Neural progenitor cell (in vitro differentiated cells): ENCODE results near the gene PKDCC. TPM values are rescaled to one million over a fixed set of nuclear protein-coding genes. Genes with fewer than 3 reads are reported as not detected.

Experiments
- DNase-seq: peaks from one replicate; pipeline ENCODE4 v3.0.0-alpha.2; 2016; ENCODE audit warnings: low spot score
- H2AFZ ChIP-seq: fragments of 200-600 bp; sonication (generic); replicated peaks from 2 replicates; pipeline ENCODE4 v1.6.1; 2016; ENCODE audit warnings: antibody characterized with exemption
- H3F3A ChIP-seq: fragments of 200-600 bp; sonication (generic); 2 replicates; pipeline ENCODE4 v1.6.1; 2016; ENCODE audit warnings: antibody characterized with exemption, low read depth
- H3K27ac ChIP-seq: fragments of 200-600 bp; sonication (generic); 2 replicates; pipeline ENCODE4 v1.5.1; 2016; ENCODE audit warnings: mild to moderate bottlenecking
- H3K27me3 ChIP-seq: fragments of 200-600 bp; sonication (generic); 2 replicates; pipeline ENCODE4 v1.6.1; 2016; ENCODE audit warnings: mild to moderate bottlenecking, moderate library complexity
- H3K36me3 ChIP-seq: fragments of 200-600 bp; sonication (generic); 2 replicates; pipeline ENCODE4 v1.5.1; 2016
- H3K4me1 ChIP-seq: fragments of 200-600 bp; sonication (generic); 2 replicates; pipeline ENCODE4 v1.6.1; 2016; ENCODE audit warnings: mixed run types
- H3K4me2 ChIP-seq: fragments of 200-600 bp; sonication (generic); 2 replicates; pipeline ENCODE4 v1.6.1; 2016
- H3K4me3 ChIP-seq: fragments of 200-600 bp; sonication (generic); 2 replicates; pipeline ENCODE4 v1.5.1; 2016
- H3K79me2 ChIP-seq: fragments of 200-600 bp; sonication (generic); 2 replicates; pipeline ENCODE4 v1.6.1; 2016; ENCODE audit warnings: low read depth
- H3K9ac ChIP-seq: fragments of 200-600 bp; sonication (generic); 2 replicates; pipeline ENCODE4 v1.6.1; 2016
- H3K9me3 ChIP-seq: fragments of 200-600 bp; sonication (generic); 2 replicates; pipeline ENCODE4 v1.5.1; 2016; ENCODE audit warnings: low read depth
- H4K20me1 ChIP-seq: fragments of 200-600 bp; sonication (generic); 2 replicates; pipeline ENCODE4 v1.6.1; 2016; ENCODE audit warnings: low read depth
- H3K27ac Mint-ChIP-seq: 3 replicates; pipeline ENCODE4 v1.8.0; 2021; ENCODE audit warnings: mixed read lengths
- H3K27me3 Mint-ChIP-seq: 2 replicates; pipeline ENCODE4 v1.8.0; 2022; ENCODE audit warnings: low read depth, mild to moderate bottlenecking, inconsistent platforms, moderate library complexity, mixed read lengths; ENCODE audit not compliant: insufficient read depth
- H3K36me3 Mint-ChIP-seq: 3 replicates; pipeline ENCODE4 v1.8.0; 2021; ENCODE audit warnings: mixed read lengths
- H3K4me1 Mint-ChIP-seq: 3 replicates; pipeline ENCODE4 v1.8.0; 2021; ENCODE audit warnings: mixed read lengths
- H3K4me3 Mint-ChIP-seq: 3 replicates; pipeline ENCODE4 v1.8.0; 2021; ENCODE audit warnings: mild to moderate bottlenecking, moderate library complexity, mixed read lengths
- H3K9me3 Mint-ChIP-seq: 3 replicates; pipeline ENCODE4 v1.8.0; 2020; ENCODE audit warnings: mixed read lengths
- EZH2 ChIP-seq: fragments of 200-600 bp; sonication (generic); IDR thresholded peaks from 2 replicates; pipeline ENCODE4 v1.6.1; 2017; ENCODE audit warnings: antibody characterized with exemption, mild to moderate bottlenecking, moderate library complexity
- EZH2phosphoT487 ChIP-seq: fragments of 200-600 bp; sonication (generic); IDR thresholded peaks from 2 replicates; pipeline ENCODE4 v1.6.1; 2017; ENCODE audit warnings: antibody characterized with exemption
- total RNA-seq: library from RNA; depleted of rRNA; stranded (reverse); fragments of >200 nt; gene quantifications from 2 replicates; pipeline ENCODE4 v1.2.3, GENCODE V29; 2015; ENCODE audit warnings: low replicate concordance
- TF ChIP-seq, protein P1 (sequence below): fragments of 200-600 bp; sonication (generic); IDR thresholded peaks from 2 replicates; pipeline ENCODE4 v1.5.1; 2017; ENCODE audit warnings: antibody characterized with exemption, mild to moderate bottlenecking

The PKDCC gene
- total RNA-seq, 1 donor from 2014 or later: 70.4 TPM

DNA sequence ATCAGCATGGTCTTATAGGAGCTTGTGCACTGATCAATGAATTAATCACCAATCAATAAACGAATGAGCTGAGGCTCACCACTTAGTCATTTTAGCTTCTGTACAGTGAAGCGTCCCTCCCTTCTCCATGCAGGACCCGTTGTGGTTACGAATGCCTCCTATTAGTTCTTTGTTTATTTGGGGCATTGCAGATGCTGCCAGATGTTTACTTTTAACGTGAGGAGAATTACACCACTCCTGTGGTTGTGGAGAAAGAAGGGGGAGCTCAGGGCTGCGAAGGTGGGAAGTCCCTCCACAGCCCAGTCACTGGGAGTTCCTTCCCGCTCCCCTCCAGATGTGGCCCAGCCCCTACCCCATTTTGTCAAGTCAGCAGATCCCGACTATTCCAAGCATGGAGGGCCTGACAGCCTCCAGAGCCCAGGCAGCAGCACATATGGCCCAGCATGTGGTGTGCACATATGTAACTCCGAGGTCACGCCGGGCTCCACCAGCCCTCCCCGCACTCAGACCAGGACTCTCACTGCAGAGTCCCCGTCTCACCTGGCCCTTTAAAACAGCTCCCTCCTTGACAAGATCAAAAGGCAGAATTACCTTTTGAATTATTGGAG lies 20.9 kb downstream of the PKDCC start:
- H4K20me1 ChIP-seq: no peaks in the 10 kb centered on the region
- H3K27ac ChIP-seq: no peak overlapping the region
- DNase-seq: no peak
- H3K36me3 ChIP-seq: no peaks in the 10 kb centered on the region
- H3K4me2 ChIP-seq: no peak overlapping the region
- H2AFZ ChIP-seq: no peak overlapping the region
- H3F3A ChIP-seq: peaks cover 12% of the 10 kb centered on the region
- Mint-ChIP-seq H3K27me3 (peaks cover 53% of the 10 kb centered on the region), H3K27ac (no peak overlapping the region), H3K4me3 (no peak overlapping the region), H3K36me3 (no peaks in the 10 kb centered on the region), H3K9me3 (no peaks in the 10 kb centered on the region), H3K4me1 (peaks cover 16% of the 10 kb centered on the region)
- no peaks in the 10 kb centered on the region for H3K9me3 ChIP-seq
- peaks cover 28% of the 10 kb centered on the region for H3K4me1 ChIP-seq
- H3K4me3 ChIP-seq: no peak overlapping the region
- no peaks in the 10 kb centered on the region for H3K79me2 ChIP-seq
- no peaks in the 10 kb centered on the region for H3K27me3 ChIP-seq
- no peak for TF ChIP-seq EZH2
- TF ChIP-seq EZH2phosphoT487: no peak
- TF ChIP-seq, protein P1, sequence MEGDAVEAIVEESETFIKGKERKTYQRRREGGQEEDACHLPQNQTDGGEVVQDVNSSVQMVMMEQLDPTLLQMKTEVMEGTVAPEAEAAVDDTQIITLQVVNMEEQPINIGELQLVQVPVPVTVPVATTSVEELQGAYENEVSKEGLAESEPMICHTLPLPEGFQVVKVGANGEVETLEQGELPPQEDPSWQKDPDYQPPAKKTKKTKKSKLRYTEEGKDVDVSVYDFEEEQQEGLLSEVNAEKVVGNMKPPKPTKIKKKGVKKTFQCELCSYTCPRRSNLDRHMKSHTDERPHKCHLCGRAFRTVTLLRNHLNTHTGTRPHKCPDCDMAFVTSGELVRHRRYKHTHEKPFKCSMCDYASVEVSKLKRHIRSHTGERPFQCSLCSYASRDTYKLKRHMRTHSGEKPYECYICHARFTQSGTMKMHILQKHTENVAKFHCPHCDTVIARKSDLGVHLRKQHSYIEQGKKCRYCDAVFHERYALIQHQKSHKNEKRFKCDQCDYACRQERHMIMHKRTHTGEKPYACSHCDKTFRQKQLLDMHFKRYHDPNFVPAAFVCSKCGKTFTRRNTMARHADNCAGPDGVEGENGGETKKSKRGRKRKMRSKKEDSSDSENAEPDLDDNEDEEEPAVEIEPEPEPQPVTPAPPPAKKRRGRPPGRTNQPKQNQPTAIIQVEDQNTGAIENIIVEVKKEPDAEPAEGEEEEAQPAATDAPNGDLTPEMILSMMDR: no peak
- no peak overlapping the region for H3K9ac ChIP-seq

DNA sequence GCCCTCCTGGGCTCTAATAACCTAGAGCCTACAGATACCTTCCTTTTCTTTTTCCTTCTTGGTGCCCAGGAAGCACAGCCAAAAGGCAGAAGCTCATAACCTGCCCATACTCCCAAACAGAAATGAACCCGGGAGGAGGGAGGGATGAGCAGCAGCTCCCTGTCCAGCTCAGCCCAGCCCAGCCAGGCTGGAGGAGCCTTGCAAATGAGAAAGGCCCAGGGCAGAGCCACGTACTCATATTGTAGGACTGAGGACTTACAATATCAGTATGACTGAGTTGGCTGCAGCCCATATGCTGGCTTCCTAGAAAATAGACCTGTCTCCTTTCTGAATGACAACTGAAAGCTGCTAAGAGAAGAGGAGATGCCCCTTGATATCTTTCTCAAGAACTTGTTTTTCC lies 21.7 kb downstream of the PKDCC start:
- Mint-ChIP-seq H3K27me3 (peaks cover 51% of the 10 kb centered on the region), H3K36me3 (no peaks in the 10 kb centered on the region), H3K9me3 (no peaks in the 10 kb centered on the region), H3K4me1 (peaks cover 16% of the 10 kb centered on the region), H3K27ac (no peak overlapping the region), H3K4me3 (no peak overlapping the region)
- H2AFZ ChIP-seq: no peak overlapping the region
- no peaks in the 10 kb centered on the region for H3K79me2 ChIP-seq
- no peaks in the 10 kb centered on the region for H3K9me3 ChIP-seq
- no peak overlapping the region for H3K9ac ChIP-seq
- peaks cover 4% of the 10 kb centered on the region for H3F3A ChIP-seq
- peaks cover 21% of the 10 kb centered on the region for H3K4me1 ChIP-seq
- no peaks in the 10 kb centered on the region for H3K36me3 ChIP-seq
- no peaks in the 10 kb centered on the region for H4K20me1 ChIP-seq
- no peak overlapping the region for H3K4me3 ChIP-seq
- TF ChIP-seq, protein P1: no peak
- no peak for TF ChIP-seq EZH2phosphoT487
- TF ChIP-seq EZH2: no peak
- H3K27me3 ChIP-seq: no peaks in the 10 kb centered on the region
- DNase-seq: no peak
- no peak overlapping the region for H3K27ac ChIP-seq
- no peak overlapping the region for H3K4me2 ChIP-seq

DNA sequence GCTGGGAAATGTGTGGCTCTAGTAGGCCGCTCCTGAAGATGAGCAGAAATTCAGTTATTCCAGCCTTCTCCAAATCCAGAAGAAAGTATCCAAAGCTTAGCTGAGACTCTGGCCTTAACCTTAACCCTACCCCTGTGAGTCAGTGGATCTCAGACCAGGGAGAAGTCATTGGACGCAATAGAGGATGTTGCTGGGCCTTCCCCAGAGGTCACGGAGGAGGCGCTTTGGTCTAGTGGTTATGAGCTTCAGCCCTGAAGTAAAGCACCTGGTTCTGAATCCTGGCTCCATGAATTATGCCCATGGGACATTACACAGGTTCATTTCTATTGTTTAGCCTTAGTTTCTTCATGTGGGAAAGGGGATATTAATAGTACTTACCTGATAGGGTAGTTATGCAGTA lies 24.0 kb downstream of the PKDCC start:
- no peak overlapping the region for H3K9ac ChIP-seq
- H4K20me1 ChIP-seq: no peaks in the 10 kb centered on the region
- Mint-ChIP-seq H3K36me3 (no peaks in the 10 kb centered on the region), H3K27me3 (peaks cover 55% of the 10 kb centered on the region), H3K27ac (no peak overlapping the region), H3K4me3 (no peak overlapping the region), H3K9me3 (no peaks in the 10 kb centered on the region), H3K4me1 (peaks cover 16% of the 10 kb centered on the region)
- H3K79me2 ChIP-seq: no peaks in the 10 kb centered on the region
- TF ChIP-seq EZH2 (no peak), EZH2phosphoT487 (no peak)
- TF ChIP-seq, protein P1: no peak
- H3K4me3 ChIP-seq: no peak overlapping the region
- no peaks in the 10 kb centered on the region for H3K27me3 ChIP-seq
- peaks cover 4% of the 10 kb centered on the region for H3F3A ChIP-seq
- H2AFZ ChIP-seq: no peak overlapping the region
- no peak overlapping the region for H3K4me2 ChIP-seq
- no peak overlapping the region for H3K27ac ChIP-seq
- peaks cover 18% of the 10 kb centered on the region for H3K4me1 ChIP-seq
- no peaks in the 10 kb centered on the region for H3K9me3 ChIP-seq
- no peaks in the 10 kb centered on the region for H3K36me3 ChIP-seq
- DNase-seq: no peak
